ENCODE results near the gene LRRC53.

DNA sequence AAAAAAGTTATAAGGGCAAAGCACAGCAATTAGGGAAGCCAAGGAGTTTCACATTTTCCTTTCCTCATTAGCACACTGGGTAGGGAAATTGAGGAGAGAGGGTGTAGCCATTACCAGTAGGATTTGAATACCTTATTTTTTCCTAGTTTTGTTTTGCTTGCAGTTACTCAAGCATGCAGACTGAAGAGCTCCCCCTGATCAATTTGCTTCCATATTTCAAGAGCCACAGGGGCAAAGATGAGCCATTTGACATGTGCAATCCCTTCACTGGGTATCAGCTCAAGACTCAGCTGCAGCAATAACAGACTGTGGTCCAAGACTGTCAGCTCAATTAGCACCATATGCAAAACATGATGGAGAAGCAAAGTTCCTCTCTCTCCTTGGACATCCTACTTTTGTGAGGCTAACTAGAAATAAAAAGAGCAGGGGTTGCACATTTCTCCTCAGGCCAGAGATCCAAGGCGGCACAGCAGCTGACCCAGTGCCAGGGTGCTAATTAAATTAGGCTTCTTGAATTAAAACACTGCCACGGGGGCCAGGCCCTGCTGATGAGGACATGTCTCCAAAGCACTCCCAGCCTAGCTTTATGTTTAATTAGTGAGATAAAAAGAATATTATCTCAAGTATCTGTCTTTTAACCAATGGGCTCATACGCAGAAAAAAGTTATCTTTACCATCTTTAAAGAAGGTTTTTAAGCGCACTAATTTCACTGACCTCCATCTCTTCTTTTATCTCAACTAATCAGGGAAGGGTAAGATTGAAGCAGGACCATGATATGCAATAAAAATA lies 36.7 kb upstream of the LRRC53 start:
- TF ChIP-seq, protein P1, sequence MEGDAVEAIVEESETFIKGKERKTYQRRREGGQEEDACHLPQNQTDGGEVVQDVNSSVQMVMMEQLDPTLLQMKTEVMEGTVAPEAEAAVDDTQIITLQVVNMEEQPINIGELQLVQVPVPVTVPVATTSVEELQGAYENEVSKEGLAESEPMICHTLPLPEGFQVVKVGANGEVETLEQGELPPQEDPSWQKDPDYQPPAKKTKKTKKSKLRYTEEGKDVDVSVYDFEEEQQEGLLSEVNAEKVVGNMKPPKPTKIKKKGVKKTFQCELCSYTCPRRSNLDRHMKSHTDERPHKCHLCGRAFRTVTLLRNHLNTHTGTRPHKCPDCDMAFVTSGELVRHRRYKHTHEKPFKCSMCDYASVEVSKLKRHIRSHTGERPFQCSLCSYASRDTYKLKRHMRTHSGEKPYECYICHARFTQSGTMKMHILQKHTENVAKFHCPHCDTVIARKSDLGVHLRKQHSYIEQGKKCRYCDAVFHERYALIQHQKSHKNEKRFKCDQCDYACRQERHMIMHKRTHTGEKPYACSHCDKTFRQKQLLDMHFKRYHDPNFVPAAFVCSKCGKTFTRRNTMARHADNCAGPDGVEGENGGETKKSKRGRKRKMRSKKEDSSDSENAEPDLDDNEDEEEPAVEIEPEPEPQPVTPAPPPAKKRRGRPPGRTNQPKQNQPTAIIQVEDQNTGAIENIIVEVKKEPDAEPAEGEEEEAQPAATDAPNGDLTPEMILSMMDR (IDR thresholded peaks at IDR 0.05) = no peak
- TF ChIP-seq POLR2A (IDR thresholded peaks at IDR 0.05) (no peak), EP300 (IDR thresholded peaks at IDR 0.05) (no peak)

Measured in tibial nerve (tissue), 4 donors.